ENCODE data around the gene ZNF575.
"Not testable (repeated sequence)": the region's sequence is repeated elsewhere in the genome, so short reads cannot be mapped to it uniquely, and the experiment has no call there.

GRCh38 chr19:43512399-43512798, 20.6 kb upstream of the ZNF575 start:
- not testable (repeated sequence) for TF ChIP-seq EZH2phosphoT487 (IDR thresholded peaks at IDR 0.05; ENCODE audit: low read depth)
- TF ChIP-seq, protein P1, sequence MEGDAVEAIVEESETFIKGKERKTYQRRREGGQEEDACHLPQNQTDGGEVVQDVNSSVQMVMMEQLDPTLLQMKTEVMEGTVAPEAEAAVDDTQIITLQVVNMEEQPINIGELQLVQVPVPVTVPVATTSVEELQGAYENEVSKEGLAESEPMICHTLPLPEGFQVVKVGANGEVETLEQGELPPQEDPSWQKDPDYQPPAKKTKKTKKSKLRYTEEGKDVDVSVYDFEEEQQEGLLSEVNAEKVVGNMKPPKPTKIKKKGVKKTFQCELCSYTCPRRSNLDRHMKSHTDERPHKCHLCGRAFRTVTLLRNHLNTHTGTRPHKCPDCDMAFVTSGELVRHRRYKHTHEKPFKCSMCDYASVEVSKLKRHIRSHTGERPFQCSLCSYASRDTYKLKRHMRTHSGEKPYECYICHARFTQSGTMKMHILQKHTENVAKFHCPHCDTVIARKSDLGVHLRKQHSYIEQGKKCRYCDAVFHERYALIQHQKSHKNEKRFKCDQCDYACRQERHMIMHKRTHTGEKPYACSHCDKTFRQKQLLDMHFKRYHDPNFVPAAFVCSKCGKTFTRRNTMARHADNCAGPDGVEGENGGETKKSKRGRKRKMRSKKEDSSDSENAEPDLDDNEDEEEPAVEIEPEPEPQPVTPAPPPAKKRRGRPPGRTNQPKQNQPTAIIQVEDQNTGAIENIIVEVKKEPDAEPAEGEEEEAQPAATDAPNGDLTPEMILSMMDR (IDR thresholded peaks at IDR 0.05; ENCODE audit: low read depth, low read length): not testable (repeated sequence)
